Activated CD4-positive, alpha-beta T cell treated with anti-CD3 and anti-CD28 coated beads, Interleukin-2, amount 10 ng/mL, durations not matched to agents 24 days and 14 days (primary cell): Measurements from ENCODE around the gene LRP1-AS. TPM values are rescaled to one million over a fixed set of nuclear protein-coding genes. Genes with fewer than 3 reads are reported as not detected.

ENCODE experiments used
- DNase-seq: peaks from one replicate; pipeline ENCODE4 v3.0.0; 2022
- H3K27ac Mint-ChIP-seq: one replicate; pipeline ENCODE4 v1.8.0; 2022; ENCODE audit warnings: mild to moderate bottlenecking, mixed read lengths
- H3K27me3 Mint-ChIP-seq: one replicate; pipeline ENCODE4 v1.8.0; 2022; ENCODE audit warnings: mixed read lengths
- H3K36me3 Mint-ChIP-seq: one replicate; pipeline ENCODE4 v1.8.0; 2022; ENCODE audit warnings: low read depth, mild to moderate bottlenecking, mixed read lengths
- H3K4me1 Mint-ChIP-seq: one replicate; pipeline ENCODE4 v1.8.0; 2021; ENCODE audit warnings: mixed read lengths
- H3K4me3 Mint-ChIP-seq: one replicate; pipeline ENCODE4 v1.8.0; 2022; ENCODE audit warnings: mild to moderate bottlenecking, moderate library complexity, mixed read lengths
- H3K9me3 Mint-ChIP-seq: one replicate; pipeline ENCODE4 v1.8.0; 2021; ENCODE audit warnings: mixed read lengths
- intact Hi-C: fragments of 100-400 bp; cut with micrococcal nuclease; formaldehyde crosslinking; loops from one replicate; pipeline ENCODE4 v1.15.1; 2023
- total RNA-seq: library from RNA; stranded (reverse); gene quantifications from 2 replicates; pipeline ENCODE4 v1.2.3, GENCODE V29; 2022

LRP1-AS gene
- not detected in 2 replicates for total RNA-seq

GRCh38 chr12:57146961-57147944 is at the start of gene LRP1-AS:
Gene LRP1-AS (minus strand): TSS chr12:57147619.
- intact Hi-C loops = no loop called here
- Mint-ChIP-seq H3K9me3 (no peaks in the 10 kb centered on the region), H3K27me3 (no peaks in the 10 kb centered on the region), H3K36me3 (no peaks in the 10 kb centered on the region), H3K4me3 (no peak within 1 kb of the TSS), H3K4me1 (no peaks in the 10 kb centered on the region), H3K27ac (no peak within 1 kb of the TSS)
- no peak for DNase-seq

- no peak for DNase-seq
- Mint-ChIP-seq H3K27ac (no peak overlapping the region), H3K36me3 (no peaks in the 10 kb centered on the region), H3K9me3 (no peaks in the 10 kb centered on the region), H3K27me3 (no peaks in the 10 kb centered on the region), H3K4me1 (no peaks in the 10 kb centered on the region), H3K4me3 (no peak overlapping the region)
- intact Hi-C loops = no loop called here
Observed at GRCh38 chr12:57196956-57197355, 49.5 kb upstream of the LRP1-AS start.

- no peaks in the 10 kb centered on the region for H3K9me3 Mint-ChIP-seq
- intact Hi-C loops = no loop called here
- no peak overlapping the region for H3K4me3 Mint-ChIP-seq
- no peaks in the 10 kb centered on the region for H3K27me3 Mint-ChIP-seq
- no peaks in the 10 kb centered on the region for H3K36me3 Mint-ChIP-seq
- DNase-seq = no peak
- no peak overlapping the region for H3K27ac Mint-ChIP-seq
- no peaks in the 10 kb centered on the region for H3K4me1 Mint-ChIP-seq
Observed at GRCh38 chr12:57196439-57196838, 49.0 kb upstream of the LRP1-AS start.

- no peak overlapping the region for H3K27ac Mint-ChIP-seq
- H3K4me3 Mint-ChIP-seq = no peak overlapping the region
- no peak for DNase-seq
- intact Hi-C loops = no loop called here
- no peaks in the 10 kb centered on the region for H3K36me3 Mint-ChIP-seq
- no peaks in the 10 kb centered on the region for H3K4me1 Mint-ChIP-seq
- H3K9me3 Mint-ChIP-seq = no peaks in the 10 kb centered on the region
- no peaks in the 10 kb centered on the region for H3K27me3 Mint-ChIP-seq
Observed at GRCh38 chr12:57195611-57196371, 48.4 kb upstream of the LRP1-AS start.

DNA sequence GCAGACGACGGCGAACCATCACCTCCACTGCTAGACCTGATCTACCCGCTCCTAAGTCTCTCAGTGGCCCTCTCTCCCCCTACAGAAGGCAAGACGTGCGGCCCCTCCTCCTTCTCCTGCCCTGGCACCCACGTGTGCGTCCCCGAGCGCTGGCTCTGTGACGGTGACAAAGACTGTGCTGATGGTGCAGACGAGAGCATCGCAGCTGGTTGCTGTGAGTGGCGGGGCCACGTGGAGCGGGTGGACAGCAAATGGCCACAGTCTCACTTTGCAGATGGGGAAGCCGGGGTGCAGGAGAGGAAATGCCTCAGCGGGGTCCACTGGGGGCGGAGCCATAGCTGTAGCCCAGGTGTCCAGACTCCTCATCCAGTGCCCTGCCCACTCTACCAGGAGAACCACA is 47.8 kb upstream of the LRP1-AS start:
- H3K9me3 Mint-ChIP-seq = no peaks in the 10 kb centered on the region
- H3K27me3 Mint-ChIP-seq = no peaks in the 10 kb centered on the region
- H3K36me3 Mint-ChIP-seq = no peaks in the 10 kb centered on the region
- intact Hi-C loops = no loop called here
- no peaks in the 10 kb centered on the region for H3K4me1 Mint-ChIP-seq
- H3K27ac Mint-ChIP-seq = no peak overlapping the region
- no peak for DNase-seq
- no peak overlapping the region for H3K4me3 Mint-ChIP-seq

DNA sequence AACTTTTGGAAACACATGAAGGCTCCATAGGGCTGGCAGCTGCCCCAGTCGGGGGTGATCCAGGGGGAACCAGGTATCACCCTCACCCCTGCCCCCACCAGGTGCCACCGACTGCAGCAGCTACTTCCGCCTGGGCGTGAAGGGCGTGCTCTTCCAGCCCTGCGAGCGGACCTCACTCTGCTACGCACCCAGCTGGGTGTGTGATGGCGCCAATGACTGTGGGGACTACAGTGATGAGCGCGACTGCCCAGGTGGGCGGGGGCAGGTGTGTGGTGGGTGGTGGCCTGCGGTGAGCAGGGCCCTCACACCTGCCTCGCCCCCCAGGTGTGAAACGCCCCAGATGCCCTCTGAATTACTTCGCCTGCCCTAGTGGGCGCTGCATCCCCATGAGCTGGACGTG is 46.8 kb upstream of the LRP1-AS start:
- H3K27ac Mint-ChIP-seq = no peak overlapping the region
- no peaks in the 10 kb centered on the region for H3K27me3 Mint-ChIP-seq
- no peak for DNase-seq
- H3K4me1 Mint-ChIP-seq = no peaks in the 10 kb centered on the region
- H3K9me3 Mint-ChIP-seq = no peaks in the 10 kb centered on the region
- intact Hi-C loops = no loop called here
- H3K36me3 Mint-ChIP-seq = no peaks in the 10 kb centered on the region
- H3K4me3 Mint-ChIP-seq = no peak overlapping the region

DNA sequence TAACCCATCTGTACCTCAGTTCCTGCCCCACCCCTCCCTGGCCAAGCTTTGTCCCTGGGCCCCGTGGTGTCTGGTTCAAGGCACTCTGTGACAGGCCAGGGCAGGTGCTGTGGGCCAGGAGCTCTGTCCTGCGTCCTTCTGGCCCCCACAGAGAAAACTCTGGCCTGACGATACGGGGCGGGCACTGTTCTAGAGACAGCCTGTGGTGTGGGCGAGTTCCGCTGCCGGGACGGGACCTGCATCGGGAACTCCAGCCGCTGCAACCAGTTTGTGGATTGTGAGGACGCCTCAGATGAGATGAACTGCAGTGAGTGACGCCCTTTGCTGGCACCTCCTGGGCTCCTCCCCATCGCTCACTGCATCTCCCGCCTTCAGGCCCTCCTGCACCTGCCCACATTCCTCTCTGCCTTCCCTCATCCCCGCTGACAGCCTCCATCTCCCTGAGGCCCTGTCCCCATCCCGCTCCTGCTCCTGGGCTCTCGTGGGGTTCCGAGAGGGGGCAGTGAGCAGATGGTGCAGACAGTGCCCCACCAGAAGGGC is 46.4 kb upstream of the LRP1-AS start:
- H3K36me3 Mint-ChIP-seq = no peaks in the 10 kb centered on the region
- H3K4me3 Mint-ChIP-seq = no peak overlapping the region
- intact Hi-C loops = no loop called here
- no peaks in the 10 kb centered on the region for H3K9me3 Mint-ChIP-seq
- no peak for DNase-seq
- H3K4me1 Mint-ChIP-seq = no peaks in the 10 kb centered on the region
- H3K27me3 Mint-ChIP-seq = no peaks in the 10 kb centered on the region
- no peak overlapping the region for H3K27ac Mint-ChIP-seq

DNA sequence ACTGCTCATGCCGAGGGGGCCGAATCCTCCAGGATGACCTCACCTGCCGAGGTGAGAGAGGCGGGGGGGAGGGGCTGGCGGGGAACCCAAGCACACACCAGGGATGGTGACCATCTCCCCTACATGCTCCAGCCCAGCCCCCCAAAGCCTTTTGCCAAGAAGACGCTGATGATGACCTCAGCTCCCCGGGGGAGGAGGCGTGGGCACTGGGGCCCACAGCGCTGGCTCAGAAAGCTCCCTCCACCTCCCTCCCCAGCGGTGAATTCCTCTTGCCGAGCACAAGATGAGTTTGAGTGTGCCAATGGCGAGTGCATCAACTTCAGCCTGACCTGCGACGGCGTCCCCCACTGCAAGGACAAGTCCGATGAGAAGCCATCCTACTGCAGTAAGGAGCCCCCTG is 45.5 kb upstream of the LRP1-AS start:
- Mint-ChIP-seq H3K9me3 (no peaks in the 10 kb centered on the region), H3K27ac (no peak overlapping the region), H3K36me3 (no peaks in the 10 kb centered on the region), H3K4me3 (no peak overlapping the region), H3K27me3 (no peaks in the 10 kb centered on the region), H3K4me1 (no peaks in the 10 kb centered on the region)
- DNase-seq = no peak
- intact Hi-C loops = no loop called here

- intact Hi-C loops = no loop called here
- H3K27me3 Mint-ChIP-seq = no peaks in the 10 kb centered on the region
- no peaks in the 10 kb centered on the region for H3K4me1 Mint-ChIP-seq
Observed at GRCh38 chr12:57191410-57191809, 44.0 kb upstream of the LRP1-AS start.

GRCh38 chr12:57190821-57191220 is 43.4 kb upstream of the LRP1-AS start:
- H3K4me1 Mint-ChIP-seq = no peaks in the 10 kb centered on the region
- no peaks in the 10 kb centered on the region for H3K36me3 Mint-ChIP-seq
- intact Hi-C loops = no loop called here
- DNase-seq = no peak
- H3K27ac Mint-ChIP-seq = no peak overlapping the region
- no peaks in the 10 kb centered on the region for H3K9me3 Mint-ChIP-seq
- H3K4me3 Mint-ChIP-seq = no peak overlapping the region
- H3K27me3 Mint-ChIP-seq = no peaks in the 10 kb centered on the region

More at GRCh38 chr12:57191410-57191809, 44.0 kb upstream of the LRP1-AS start:
- Mint-ChIP-seq H3K27ac (no peak overlapping the region), H3K36me3 (no peaks in the 10 kb centered on the region), H3K4me3 (no peak overlapping the region), H3K9me3 (no peaks in the 10 kb centered on the region)
- no peak for DNase-seq

GRCh38 chr12:57190037-57190436 is 42.6 kb upstream of the LRP1-AS start:
- intact Hi-C loops = no loop called here
- DNase-seq = no peak
- no peaks in the 10 kb centered on the region for H3K27me3 Mint-ChIP-seq
- H3K4me1 Mint-ChIP-seq = no peaks in the 10 kb centered on the region
- no peak overlapping the region for H3K4me3 Mint-ChIP-seq
- H3K36me3 Mint-ChIP-seq = no peaks in the 10 kb centered on the region
- H3K27ac Mint-ChIP-seq = no peak overlapping the region
- no peaks in the 10 kb centered on the region for H3K9me3 Mint-ChIP-seq

- Mint-ChIP-seq H3K4me3 (no peak overlapping the region), H3K27me3 (no peaks in the 10 kb centered on the region), H3K27ac (no peak overlapping the region), H3K4me1 (peaks cover 3% of the 10 kb centered on the region), H3K36me3 (no peaks in the 10 kb centered on the region), H3K9me3 (no peaks in the 10 kb centered on the region)
- intact Hi-C loops = loop anchor here (10.0 kb wide), 1 partner anchor 433 kb away; the partner anchor contains the start of gene PRIM1
- no peak for DNase-seq
Observed at GRCh38 chr12:57188090-57188425, 40.6 kb upstream of the LRP1-AS start.

GRCh38 chr12:57187222-57188089 is 40.0 kb upstream of the LRP1-AS start:
- Mint-ChIP-seq H3K27me3 (peaks cover 2% of the 10 kb centered on the region), H3K4me1 (peaks cover 7% of the 10 kb centered on the region), H3K36me3 (no peaks in the 10 kb centered on the region), H3K9me3 (no peaks in the 10 kb centered on the region), H3K27ac (no peak overlapping the region), H3K4me3 (no peak overlapping the region)
- intact Hi-C loops = loop anchor here (10.0 kb wide), 1 partner anchor 433 kb away; the partner anchor contains the start of gene PRIM1
- DNase-seq = no peak
